Astrocyte of the cerebellum (primary cell): ENCODE data around the gene TRPC6.

Experiments used
- DNase-seq: peaks from one replicate; pipeline ENCODE4 v3.0.0-alpha.2; 2011; ENCODE audit warnings: low read depth
- H3K4me3 ChIP-seq: 2 replicates; pipeline ENCODE4 v1.5.1; 2011; ENCODE audit warnings: mild to moderate bottlenecking, low read depth, low read length, moderate library complexity
- in situ Hi-C: cut with HindIII; loops from 2 replicates; pipeline ENCODE4 v1.10.0; 2017; ENCODE audit warnings: low sequenced_read_pairs
- TF ChIP-seq, protein P1 (sequence below): IDR thresholded peaks from 2 replicates; pipeline ENCODE4 v1.5.1; 2012; ENCODE audit warnings: low read length, low read depth, moderate library complexity, mild to moderate bottlenecking; ENCODE audit errors: missing control alignments

The TRPC6 gene

DNA sequence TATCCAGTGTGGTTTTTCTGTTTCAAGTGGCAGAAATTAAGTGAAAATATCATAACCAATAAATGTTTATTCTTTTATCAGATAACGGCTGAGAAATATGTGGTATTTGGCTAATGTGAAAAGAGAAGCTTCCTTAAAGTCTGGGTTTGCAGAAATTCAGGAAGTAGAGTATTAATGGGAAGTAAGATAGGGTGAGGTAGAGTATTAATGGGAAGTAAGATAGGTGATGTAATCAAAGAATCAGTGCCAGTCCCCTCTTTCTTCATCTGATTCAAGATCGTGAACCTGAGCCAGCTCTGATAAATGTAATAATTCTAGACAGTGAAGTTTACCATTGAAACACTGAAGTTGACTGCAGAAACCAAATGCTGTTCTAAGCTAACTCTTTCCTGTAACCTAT is 30.9 kb downstream of the TRPC6 start:
- no peak for DNase-seq
- TF ChIP-seq, protein P1, sequence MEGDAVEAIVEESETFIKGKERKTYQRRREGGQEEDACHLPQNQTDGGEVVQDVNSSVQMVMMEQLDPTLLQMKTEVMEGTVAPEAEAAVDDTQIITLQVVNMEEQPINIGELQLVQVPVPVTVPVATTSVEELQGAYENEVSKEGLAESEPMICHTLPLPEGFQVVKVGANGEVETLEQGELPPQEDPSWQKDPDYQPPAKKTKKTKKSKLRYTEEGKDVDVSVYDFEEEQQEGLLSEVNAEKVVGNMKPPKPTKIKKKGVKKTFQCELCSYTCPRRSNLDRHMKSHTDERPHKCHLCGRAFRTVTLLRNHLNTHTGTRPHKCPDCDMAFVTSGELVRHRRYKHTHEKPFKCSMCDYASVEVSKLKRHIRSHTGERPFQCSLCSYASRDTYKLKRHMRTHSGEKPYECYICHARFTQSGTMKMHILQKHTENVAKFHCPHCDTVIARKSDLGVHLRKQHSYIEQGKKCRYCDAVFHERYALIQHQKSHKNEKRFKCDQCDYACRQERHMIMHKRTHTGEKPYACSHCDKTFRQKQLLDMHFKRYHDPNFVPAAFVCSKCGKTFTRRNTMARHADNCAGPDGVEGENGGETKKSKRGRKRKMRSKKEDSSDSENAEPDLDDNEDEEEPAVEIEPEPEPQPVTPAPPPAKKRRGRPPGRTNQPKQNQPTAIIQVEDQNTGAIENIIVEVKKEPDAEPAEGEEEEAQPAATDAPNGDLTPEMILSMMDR: no peak
- in situ Hi-C loops: no loop called here
- no peak overlapping the region for H3K4me3 ChIP-seq

DNA sequence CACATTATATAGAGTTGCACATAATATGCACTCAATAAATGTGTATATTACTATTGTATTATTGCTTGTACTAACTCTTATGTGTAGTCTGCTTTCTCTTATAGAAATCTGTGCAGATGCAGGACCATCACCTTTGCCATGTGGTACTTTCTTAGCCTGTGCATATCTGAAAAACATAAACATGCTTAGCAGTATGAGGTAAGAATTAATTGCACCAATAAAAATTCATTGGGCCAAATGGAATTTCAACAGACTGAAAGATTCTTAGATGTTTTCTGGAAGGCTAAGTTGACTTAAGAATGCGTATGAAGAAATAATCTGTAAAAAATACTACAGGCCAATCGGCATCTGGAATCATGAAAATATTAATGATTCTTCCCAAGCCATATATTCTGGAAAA is 55.3 kb downstream of the TRPC6 start:
- in situ Hi-C loops: no loop called here
- no peak overlapping the region for H3K4me3 ChIP-seq
- TF ChIP-seq, protein P1: no peak

DNA sequence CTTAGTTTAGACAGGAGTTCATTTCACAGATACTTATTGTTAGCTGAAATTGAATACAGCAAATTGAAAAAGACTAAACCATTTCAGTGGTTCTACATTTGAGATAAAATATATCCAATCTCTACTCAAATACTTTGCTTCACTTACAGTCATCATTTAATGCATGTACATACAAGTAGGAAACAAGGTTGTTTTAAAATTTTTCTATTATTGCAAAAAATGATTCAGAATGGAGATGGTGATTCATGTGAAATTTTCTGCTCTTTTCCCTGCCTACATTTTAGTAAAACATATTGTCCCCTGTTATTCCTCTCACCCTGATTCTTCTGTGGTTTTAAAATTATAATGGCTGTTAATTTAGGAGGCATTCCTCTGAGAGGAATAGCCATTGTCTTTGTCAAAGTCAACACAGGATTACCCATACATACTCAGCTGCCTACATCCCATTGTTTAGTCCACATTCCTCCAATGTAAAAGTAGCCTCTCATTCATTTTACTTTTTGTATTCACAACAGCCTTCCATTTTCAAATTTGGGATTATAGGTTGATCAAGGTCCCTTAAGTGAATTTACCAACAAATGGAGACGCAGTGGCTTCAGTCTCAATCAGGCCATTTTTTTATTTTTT is 60.1 kb downstream of the TRPC6 start:
- in situ Hi-C loops: no loop called here
- no peak for DNase-seq
- TF ChIP-seq, protein P1: no peak
- no peak overlapping the region for H3K4me3 ChIP-seq

More for the DNA sequence above, 55.3 kb downstream of the TRPC6 start:
- no peak for DNase-seq

DNA sequence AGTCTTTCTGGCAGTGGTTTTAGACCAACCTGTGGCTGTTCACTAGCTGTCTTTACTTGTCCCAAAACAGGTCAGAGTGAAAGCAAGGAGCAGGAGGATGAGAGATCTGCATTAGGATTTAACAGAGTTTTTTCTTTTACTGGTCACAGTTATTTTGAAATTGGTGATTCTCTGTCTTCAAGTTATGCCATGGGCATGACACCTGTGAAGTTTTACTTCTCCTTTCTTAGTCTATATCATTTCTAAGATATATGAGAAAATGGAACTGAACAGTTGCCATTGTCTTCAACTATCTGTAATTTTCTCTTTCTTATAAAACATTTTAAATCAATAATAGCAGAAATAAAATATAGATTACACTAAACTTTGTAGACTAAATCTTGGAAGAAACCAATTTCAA is 60.6 kb downstream of the TRPC6 start:
- in situ Hi-C loops: no loop called here
- no peak overlapping the region for H3K4me3 ChIP-seq
- no peak for DNase-seq
- TF ChIP-seq, protein P1: no peak

DNA sequence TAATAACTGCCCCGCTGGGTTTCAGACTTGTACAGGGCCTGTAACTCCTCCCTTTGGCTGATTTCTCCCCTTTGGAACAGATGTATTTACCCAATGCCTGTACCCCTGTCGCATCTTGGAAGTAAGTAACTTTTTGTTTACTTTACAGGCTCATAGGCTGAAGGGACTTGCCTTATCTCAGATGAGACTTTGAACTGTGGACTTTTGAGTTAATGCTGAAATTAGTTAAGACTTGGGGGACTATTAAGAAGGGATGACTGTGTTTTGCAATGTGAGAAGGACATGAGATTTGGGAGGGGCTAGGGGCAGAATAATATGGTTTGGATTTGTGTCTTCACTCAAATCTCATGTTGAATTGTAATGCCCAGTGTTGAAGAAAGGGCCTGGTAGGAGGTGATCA is 62.0 kb downstream of the TRPC6 start:
- H3K4me3 ChIP-seq: no peak overlapping the region
- in situ Hi-C loops: no loop called here
- DNase-seq: no peak
- TF ChIP-seq, protein P1: no peak

GRCh38 chr11:101516546-101516945 is 67.3 kb downstream of the TRPC6 start:
- no peak overlapping the region for H3K4me3 ChIP-seq
- in situ Hi-C loops: no loop called here
- TF ChIP-seq, protein P1: no peak
- DNase-seq: no peak
